H1 (cell line): ENCODE results near the gene ST8SIA5. TPM values are rescaled to one million over a fixed set of nuclear protein-coding genes. Genes with fewer than 3 reads are reported as not detected.

Source experiments
- CTCF ChIA-PET: fragments of 300-600 bp; sonication (Branson Sonifier 250); formaldehyde crosslinking; loops from one replicate; lab custom pipeline; 2021; ENCODE audit not compliant: partially characterized antibody; lab: Charles Lee
- POLR2A ChIA-PET: fragments of 300-600 bp; sonication (Branson Sonifier 250); formaldehyde crosslinking; loops from one replicate; lab custom pipeline; 2021; ENCODE audit warnings: inconsistent platforms; ENCODE audit not compliant: partially characterized antibody; lab: Charles Lee
- DNase-seq, 2 experiments: peaks; one replicate each; pipeline versions ENCODE4 v3.0.0 to v3.0.0-alpha.2; 2010 to 2022; ENCODE audit warnings: low spot score in 2 of 2, low read depth in 1 of 2, mixed read lengths in 1 of 2
- FAIRE-seq: peaks from 2 replicates; lab custom pipeline; 2011; peaks lifted over from hg19 to GRCh38; lab: Jason Lieb, UNC
- H2AFZ ChIP-seq: 2 replicates; pipeline ENCODE4 v1.8.1; 2012; ENCODE audit warnings: low read length, inconsistent platforms
- H2AK5ac ChIP-seq: 2 replicates; pipeline ENCODE4 v1.6.1; 2013; ENCODE audit warnings: low read depth, low read length
- H2BK120ac ChIP-seq: replicated peaks from 2 replicates; pipeline ENCODE3; 2013; ENCODE audit warnings: low read depth, low read length, inconsistent platforms
- H2BK12ac ChIP-seq: 2 replicates; pipeline ENCODE4 v1.6.1; 2013; ENCODE audit warnings: low read depth, low read length
- H2BK15ac ChIP-seq: 2 replicates; pipeline ENCODE4 v1.6.1; 2013; ENCODE audit warnings: low read length
- H2BK20ac ChIP-seq: 2 replicates; pipeline ENCODE4 v1.6.1; 2013; ENCODE audit warnings: low read length
- H2BK5ac ChIP-seq: 2 replicates; pipeline ENCODE4 v1.6.1; 2013; ENCODE audit warnings: low read depth, low read length
- H3K14ac ChIP-seq: 2 replicates; pipeline ENCODE4 v1.6.1; 2013; ENCODE audit warnings: inconsistent platforms; ENCODE audit not compliant: insufficient read length
- H3K18ac ChIP-seq: 2 replicates; pipeline ENCODE4 v1.6.1; 2013; ENCODE audit warnings: low read length; ENCODE audit errors: extremely low read depth
- H3K23ac ChIP-seq: 2 replicates; pipeline ENCODE4 v1.6.1; 2013; ENCODE audit warnings: inconsistent platforms; ENCODE audit not compliant: insufficient read length
- H3K23me2 ChIP-seq: 2 replicates; pipeline ENCODE4 v1.6.1; 2013; ENCODE audit warnings: low read depth, low read length
- H3K27ac ChIP-seq: 2 replicates; pipeline ENCODE4 v1.6.1; 2011; ENCODE audit warnings: low read depth, low read length, inconsistent platforms
- H3K27me3 ChIP-seq, 4 experiments: replicated peaks in 1 of 4; 1 replicate in 1 of 4; 2 replicates in 3 of 4; pipeline versions ENCODE4 v1.6.1 to v1.8.1; 2011 to 2013; ENCODE audit warnings: low read length in 3 of 4, mild to moderate bottlenecking in 3 of 4, inconsistent platforms in 2 of 4, mixed read lengths in 2 of 4, moderate library complexity in 1 of 4; ENCODE audit not compliant: control insufficient read depth in 3 of 4, insufficient read depth in 3 of 4; ENCODE audit errors: extremely low read depth in 1 of 4
- H3K36me3 ChIP-seq, 4 experiments: 2 replicates each; pipeline versions ENCODE4 v1.6.1 to v1.8.1; 2011 to 2013; ENCODE audit warnings: mild to moderate bottlenecking in 4 of 4, low read length in 3 of 4, moderate library complexity in 2 of 4, control low read depth in 1 of 4, inconsistent platforms in 1 of 4; ENCODE audit not compliant: insufficient read depth in 4 of 4, control insufficient read depth in 2 of 4
- H3K4ac ChIP-seq: replicated peaks from 2 replicates; pipeline ENCODE3; 2013; ENCODE audit warnings: low read length, low read depth, mixed read lengths, inconsistent platforms; ENCODE audit not compliant: insufficient read length
- H3K4me1 ChIP-seq, 4 experiments: replicated peaks in 1 of 4; 1 replicate in 1 of 4; 2 replicates in 3 of 4; pipeline versions ENCODE4 v1.6.1 to v1.8.1; 2011 to 2013; ENCODE audit warnings: low read length in 3 of 4, inconsistent platforms in 2 of 4, mixed read lengths in 1 of 4; ENCODE audit not compliant: insufficient read depth in 4 of 4, control insufficient read depth in 3 of 4
- H3K4me2 ChIP-seq, 2 experiments: 2 replicates each; pipeline versions ENCODE4 v1.6.1 to v1.8.1; 2011 to 2013; ENCODE audit warnings: low read depth in 2 of 2, low read length in 2 of 2, control low read depth in 1 of 2, inconsistent platforms in 1 of 2, mild to moderate bottlenecking in 1 of 2; ENCODE audit not compliant: insufficient read depth in 1 of 2
- H3K4me3 ChIP-seq, 4 experiments: fragments of 200-600, 300-600 bp in 1 of 4; sonication (generic), shearing (Covaris generic), sonication (Bioruptor Twin) in 1 of 4; 2 replicates each; pipeline versions ENCODE4 v1.5.1 to v1.8.1; 2011 to 2016; ENCODE audit warnings: low read length in 4 of 4, low read depth in 3 of 4, control low read depth in 2 of 4, inconsistent platforms in 2 of 4, mild to moderate bottlenecking in 2 of 4, mixed read lengths in 1 of 4, moderate library complexity in 1 of 4; ENCODE audit not compliant: insufficient read depth in 2 of 4; ENCODE audit errors: extremely low read depth in 1 of 4
- H3K56ac ChIP-seq: replicated peaks from 2 replicates; pipeline ENCODE3; 2013; ENCODE audit warnings: low read depth, mild to moderate bottlenecking, mixed read lengths, low read length, inconsistent platforms; ENCODE audit not compliant: insufficient read length
- H3K79me1 ChIP-seq: 2 replicates; pipeline ENCODE4 v1.6.1; 2013; ENCODE audit warnings: low read depth, low read length, control low read depth
- H3K79me2 ChIP-seq, 2 experiments: 2 replicates each; pipeline versions ENCODE4 v1.6.1 to v1.8.1; 2012 to 2013; ENCODE audit warnings: low read length in 2 of 2, mild to moderate bottlenecking in 2 of 2, inconsistent platforms in 1 of 2; ENCODE audit not compliant: insufficient read depth in 2 of 2, control insufficient read depth in 1 of 2
- H3K9ac ChIP-seq, 4 experiments: replicated peaks in 1 of 4; 1 replicate in 1 of 4; 2 replicates in 3 of 4; pipeline versions ENCODE4 v1.6.1 to v1.8.1; 2011 to 2013; ENCODE audit warnings: low read depth in 3 of 4, low read length in 3 of 4, control low read depth in 2 of 4, mild to moderate bottlenecking in 2 of 4, moderate library complexity in 2 of 4, inconsistent platforms in 1 of 4; ENCODE audit errors: extremely low read depth in 1 of 4
- H3K9me3 ChIP-seq, 2 experiments: 2 replicates each; pipeline versions ENCODE4 v1.6.1 to v1.8.1; 2012 to 2013; ENCODE audit warnings: mild to moderate bottlenecking in 2 of 2, moderate library complexity in 2 of 2, control low read depth in 1 of 2, inconsistent platforms in 1 of 2, low read depth in 1 of 2, low read length in 1 of 2, mixed read lengths in 1 of 2; ENCODE audit not compliant: insufficient read depth in 2 of 2
- H4K20me1 ChIP-seq, 2 experiments: replicated peaks in 1 of 2; 2 replicates each; pipeline versions ENCODE3 to v1.8.1; 2011 to 2013; ENCODE audit warnings: inconsistent platforms in 2 of 2, low read length in 2 of 2, mild to moderate bottlenecking in 1 of 2; ENCODE audit not compliant: insufficient read depth in 2 of 2, control insufficient read depth in 1 of 2
- H4K5ac ChIP-seq: 2 replicates; pipeline ENCODE4 v1.6.1; 2013; ENCODE audit warnings: low read length, low read depth, mixed read lengths, inconsistent platforms; ENCODE audit not compliant: insufficient read length
- H4K8ac ChIP-seq: 2 replicates; pipeline ENCODE4 v1.8.0; 2013; ENCODE audit warnings: mild to moderate bottlenecking, moderate library complexity, low read length, inconsistent platforms; ENCODE audit not compliant: insufficient read depth; ENCODE audit errors: extremely low read depth
- H4K91ac ChIP-seq: replicated peaks from 2 replicates; pipeline ENCODE3; 2013; ENCODE audit warnings: low read length, mixed read lengths, inconsistent platforms; ENCODE audit not compliant: insufficient read length
- ATF2 ChIP-seq: IDR thresholded peaks from 2 replicates; pipeline ENCODE4 v1.6.1; 2012; ENCODE audit warnings: low read length, inconsistent platforms
- CHD2 ChIP-seq: IDR thresholded peaks from 2 replicates; pipeline ENCODE4 v1.6.1; 2012; ENCODE audit warnings: low read length, improper control_type of control experiment
- GTF2F1 ChIP-seq: IDR thresholded peaks from 2 replicates; pipeline ENCODE4 v1.6.1; 2012; ENCODE audit warnings: low read depth, low read length, improper control_type of control experiment, borderline replicate concordance
- HDAC2 ChIP-seq, 2 experiments: fragments of 300-600 bp in 1 of 2; sonication (generic) in 1 of 2; IDR thresholded peaks; 2 replicates each; pipeline ENCODE4 v1.6.1; 2011 to 2012; ENCODE audit warnings: low read depth in 2 of 2, low read length in 2 of 2, mild to moderate bottlenecking in 2 of 2, moderate library complexity in 2 of 2, borderline replicate concordance in 1 of 2, inconsistent platforms in 1 of 2
- POU5F1 ChIP-seq: IDR thresholded peaks from 2 replicates; pipeline ENCODE4 v1.6.1; 2011; ENCODE audit warnings: low read depth, mild to moderate bottlenecking, low read length, moderate library complexity
- RBBP5 ChIP-seq: IDR thresholded peaks from 2 replicates; pipeline ENCODE4 v1.7.1; 2012; ENCODE audit warnings: low read depth, mild to moderate bottlenecking, inconsistent platforms, low read length, moderate library complexity, borderline replicate concordance
- RFX5 ChIP-seq: IDR thresholded peaks from 2 replicates; pipeline ENCODE4 v1.6.1; 2011; ENCODE audit warnings: low read depth, low read length, improper control_type of control experiment, borderline replicate concordance
- SIX5 ChIP-seq: IDR thresholded peaks from 2 replicates; pipeline ENCODE4 v1.6.1; 2011; ENCODE audit warnings: mild to moderate bottlenecking, low read depth, low read length
- SRF ChIP-seq: IDR thresholded peaks from 2 replicates; pipeline ENCODE4 v1.6.1; 2011; ENCODE audit warnings: mild to moderate bottlenecking, low read depth, low read length, moderate library complexity
- TCF12 ChIP-seq: IDR thresholded peaks from 2 replicates; pipeline ENCODE4 v1.6.1; 2011; ENCODE audit warnings: low read depth, mild to moderate bottlenecking, low read length
- TEAD4 ChIP-seq: IDR thresholded peaks from 2 replicates; pipeline ENCODE4 v1.6.1; 2012; ENCODE audit warnings: low read depth, low read length, inconsistent platforms, mixed read lengths
- WGBS, 2 experiments: shearing (Covaris generic) in 1 of 2; methylation state at CpG; one replicate each; pipeline versions ENCODE4 v1.1.6 to v1.1.7; 2013 to 2015; ENCODE audit warnings: low lambda C conversion rate in 2 of 2, mixed read lengths in 2 of 2, inconsistent platforms in 1 of 2, low coverage in 1 of 2, missing lambda C conversion rate in 1 of 2; ENCODE audit not compliant: insufficient replicate concordance in 2 of 2, insufficient coverage in 1 of 2, insufficient read length in 1 of 2; ENCODE audit errors: extremely low coverage in 1 of 2, missing lambda C conversion rate in 1 of 2; 5-methylcytosine and 5-hydroxymethylcytosine counted together
- polyA plus RNA-seq, 7 experiments: library from polyadenylated mRNA; depleted of rRNA in 3 of 7; stranded (reverse) in 5 of 7; unstranded in 2 of 7; fragments of >200 nt in 5 of 7; fragments of 200-250 nt in 2 of 7; gene quantifications; 1 replicate in 5 of 7; 2 replicates in 1 of 7; 4 replicates in 1 of 7; pipeline versions ENCODE4 v1.2.1 to v1.2.3, GENCODE V29; 2011 to 2013; ENCODE audit warnings: missing spikeins in 2 of 7, mixed read lengths in 2 of 7
- total RNA-seq: library from RNA; stranded (reverse); fragmentation: NEBNext Ultra II Directional; extraction: Animal tissue kit (Norgen Biotek cat#: 25700); gene quantifications from 2 replicates; pipeline ENCODE4 v1.2.1, GENCODE V29; 2021
- TF ChIP-seq, protein P1 (sequence below): IDR thresholded peaks from 2 replicates; pipeline ENCODE4 v1.6.1; 2012; ENCODE audit warnings: inconsistent platforms

Gene ST8SIA5
- total and polyA plus RNA-seq, 2 of the 8 experiments (the other 6 are each of a cell fraction or from before 2014, with no cell fraction given) = 2.4 to 6.3 TPM

GRCh38 chr18:46628206-46628605, 128.6 kb downstream of the ST8SIA5 start:
- H4K8ac ChIP-seq = no peak overlapping the region
- H2BK15ac ChIP-seq = no peak overlapping the region
- H3K4me2 ChIP-seq = no peak overlapping the region
- peak in 1 of 2 experiments; percentile 33 for DNase-seq
- no peak for FAIRE-seq
- TF ChIP-seq CHD2 (no peak), GTF2F1 (no peak), SIX5 (no peak), SRF (no peak), RBBP5 (no peak), TEAD4 (no peak), ATF2 (no peak), HDAC2 (IDR thresholded peaks at IDR 0.05; ENCODE audit: borderline replicate concordance in 1 of 2, low read depth in 2 of 2, low read length in 2 of 2) (no peak), POU5F1 (no peak), TCF12 (no peak), RFX5 (no peak)
- TF ChIP-seq, protein P1, sequence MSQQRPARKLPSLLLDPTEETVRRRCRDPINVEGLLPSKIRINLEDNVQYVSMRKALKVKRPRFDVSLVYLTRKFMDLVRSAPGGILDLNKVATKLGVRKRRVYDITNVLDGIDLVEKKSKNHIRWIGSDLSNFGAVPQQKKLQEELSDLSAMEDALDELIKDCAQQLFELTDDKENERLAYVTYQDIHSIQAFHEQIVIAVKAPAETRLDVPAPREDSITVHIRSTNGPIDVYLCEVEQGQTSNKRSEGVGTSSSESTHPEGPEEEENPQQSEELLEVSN = no peak
- H2BK120ac ChIP-seq = no peak overlapping the region
- no peak overlapping the region for H3K56ac ChIP-seq
- H4K5ac ChIP-seq = no peak overlapping the region
- 89% methylated on average over 5 of the region's 5 CpGs; no CpG with 5 or more reads in 1 of the 2 experiments for WGBS, 2 experiments
- no peak overlapping the region for H3K4me3 ChIP-seq
- H3K79me2 ChIP-seq = no peaks in the 10 kb centered on the region
- H2AFZ ChIP-seq = peak overlapping the region; percentile 21; the same call in 1 of the 2 replicates
- no peak overlapping the region for H4K91ac ChIP-seq
- POLR2A ChIA-PET = interaction anchor here (0.6 kb wide), 1 partner anchor 323 kb away, joined by 3 read pairs; no protein-coding TSS in a partner anchor
- no peak overlapping the region for H2BK20ac ChIP-seq
- H3K36me3 ChIP-seq = no peaks in the 10 kb centered on the region
- no peaks in the 10 kb centered on the region for H3K9me3 ChIP-seq
- H2BK12ac ChIP-seq = no peak overlapping the region
- no peaks in the 10 kb centered on the region for H3K27me3 ChIP-seq
- CTCF ChIA-PET = interaction anchor here (1.0 to 2.5 kb wide), 5 partner anchors 11 to 72 kb away, joined by 3 to 10 read pairs (median 5); no protein-coding TSS in a partner anchor
- H4K20me1 ChIP-seq = no peaks in the 10 kb centered on the region
- no peak overlapping the region for H3K14ac ChIP-seq
- H3K79me1 ChIP-seq = no peaks in the 10 kb centered on the region
- no peaks in the 10 kb centered on the region for H3K23me2 ChIP-seq
- no peak overlapping the region for H2AK5ac ChIP-seq
- H3K18ac ChIP-seq = no peak overlapping the region
- H3K23ac ChIP-seq = no peak overlapping the region
- H3K4me1 ChIP-seq = peaks cover 0 to 3% (median 0%) of the 10 kb centered on the region in 4 experiments; a peak in 1 of 7 replicates
- H3K9ac ChIP-seq = no peak overlapping the region
- H2BK5ac ChIP-seq = no peak overlapping the region
- no peak overlapping the region for H3K27ac ChIP-seq
- H3K4ac ChIP-seq = no peak overlapping the region
